Measurements from ENCODE around the gene TXNRD2.

DNA sequence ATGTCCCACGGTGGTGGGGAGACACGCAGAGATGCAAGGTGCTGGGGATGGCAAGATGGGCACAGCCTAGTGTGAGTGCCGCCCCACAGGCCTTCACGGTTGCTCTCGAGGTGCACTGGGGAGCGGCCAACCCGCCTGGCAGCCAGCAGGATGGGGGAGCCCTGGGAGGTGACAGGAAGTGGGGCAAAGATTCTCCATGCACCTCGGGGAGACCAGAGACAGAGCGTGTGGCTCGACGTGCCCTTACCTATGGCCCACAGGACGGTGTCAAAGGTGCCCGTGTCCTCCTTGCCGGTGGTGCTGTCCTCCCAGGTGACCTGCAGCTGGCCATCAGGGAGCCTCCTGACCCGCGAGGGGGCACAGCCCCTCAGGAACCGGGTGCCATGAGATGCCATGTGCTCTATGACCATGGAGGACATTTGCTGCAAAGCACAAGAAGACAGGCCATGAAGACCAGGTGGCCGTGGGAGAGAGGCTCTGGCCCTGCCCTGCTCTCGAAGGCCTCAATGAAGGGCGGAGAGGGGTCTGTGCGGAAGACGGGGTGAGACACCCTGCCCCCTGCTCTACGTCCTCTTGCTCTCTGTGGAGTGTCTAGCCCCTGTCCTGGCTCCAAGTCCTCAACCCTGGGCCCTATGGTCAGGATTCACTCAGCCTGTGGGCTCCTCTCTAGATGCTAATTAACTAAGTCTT is 46.3 kb downstream of the TXNRD2 start:
- TF ChIP-seq, protein P1, sequence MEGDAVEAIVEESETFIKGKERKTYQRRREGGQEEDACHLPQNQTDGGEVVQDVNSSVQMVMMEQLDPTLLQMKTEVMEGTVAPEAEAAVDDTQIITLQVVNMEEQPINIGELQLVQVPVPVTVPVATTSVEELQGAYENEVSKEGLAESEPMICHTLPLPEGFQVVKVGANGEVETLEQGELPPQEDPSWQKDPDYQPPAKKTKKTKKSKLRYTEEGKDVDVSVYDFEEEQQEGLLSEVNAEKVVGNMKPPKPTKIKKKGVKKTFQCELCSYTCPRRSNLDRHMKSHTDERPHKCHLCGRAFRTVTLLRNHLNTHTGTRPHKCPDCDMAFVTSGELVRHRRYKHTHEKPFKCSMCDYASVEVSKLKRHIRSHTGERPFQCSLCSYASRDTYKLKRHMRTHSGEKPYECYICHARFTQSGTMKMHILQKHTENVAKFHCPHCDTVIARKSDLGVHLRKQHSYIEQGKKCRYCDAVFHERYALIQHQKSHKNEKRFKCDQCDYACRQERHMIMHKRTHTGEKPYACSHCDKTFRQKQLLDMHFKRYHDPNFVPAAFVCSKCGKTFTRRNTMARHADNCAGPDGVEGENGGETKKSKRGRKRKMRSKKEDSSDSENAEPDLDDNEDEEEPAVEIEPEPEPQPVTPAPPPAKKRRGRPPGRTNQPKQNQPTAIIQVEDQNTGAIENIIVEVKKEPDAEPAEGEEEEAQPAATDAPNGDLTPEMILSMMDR (IDR thresholded peaks at IDR 0.05), result no peak
- no peak for TF ChIP-seq POLR2A (IDR thresholded peaks at IDR 0.05)

All from right lobe of liver (tissue), 4 donors.